Right cardiac atrium (tissue), 5 donors: ENCODE results near the gene NDE1. TPM values are rescaled to one million over a fixed set of nuclear protein-coding genes. Genes with fewer than 3 reads are reported as not detected.

Experiments used
- ATAC-seq, 2 donors: fragments of 200-7000 bp; cut with Tn5 transposase; one replicate each; pipeline versions ENCODE4 v1.8.0 to v1.9.1; 2020; ENCODE audit warnings: moderate library complexity in 2 of 2, mild to moderate bottlenecking in 1 of 2
- DNase-seq, 3 donors: peaks; one replicate each; pipeline ENCODE4 v3.0.0-alpha.2; 2020
- H3K27ac ChIP-seq: one replicate; pipeline ENCODE4 v1.5.1; 2013; ENCODE audit warnings: mild to moderate bottlenecking, low read length, control low read depth, moderate library complexity
- H3K27me3 ChIP-seq: one replicate; pipeline ENCODE4 v1.6.1; 2013; ENCODE audit not compliant: control insufficient read depth, insufficient read depth
- H3K4me1 ChIP-seq: one replicate; pipeline ENCODE4 v1.6.1; 2013; ENCODE audit warnings: low read length; ENCODE audit not compliant: control insufficient read depth, insufficient read depth
- H3K4me3 ChIP-seq: one replicate; pipeline ENCODE4 v1.5.1; 2013; ENCODE audit warnings: low read length, control low read depth
- H3K9me3 ChIP-seq: one replicate; pipeline ENCODE4 v1.6.1; 2013; ENCODE audit warnings: low read length; ENCODE audit not compliant: control insufficient read depth
- WGBS: extraction: QIAGEN DNeasy Blood & Tissue Kit; methylation state at CpG from one replicate; pipeline ENCODE4 v1.1.7; 2013; 5-methylcytosine and 5-hydroxymethylcytosine counted together
- intact Hi-C, 4 donors: fragments of 100-400 bp; cut with DNase I; formaldehyde crosslinking; loops; one replicate each; pipeline versions ENCODE4 v1.11.0 to v1.14.0; 2022 to 2023
- polyA plus RNA-seq: library from polyadenylated mRNA; stranded (reverse); fragments of 200-250 nt; gene quantifications from one replicate; pipeline ENCODE4 v1.2.3, GENCODE V29; 2013
- total RNA-seq, 4 donors: library from RNA; stranded (reverse); fragmentation: NEBNext Ultra II Directional; extraction: Animal tissue kit (Norgen Biotek cat#: 25700); gene quantifications; one replicate each; pipeline ENCODE4 v1.2.1, GENCODE V29; 2021
- donor health status: healthy with polysubstance abuse.
- donor health status: DM: no; HTN: yes; CAD: no.
- donor health status: DM: no; HTN: no; CAD: no.
- donor health status: DM: no; HTN: yes; CAD: no; lungs with severe emphysema.
- donor health status: DM: yes; HTN: yes; CAD: no.

The NDE1 gene
- total and polyA plus RNA-seq, 5 donors = 8.6 to 23.9 (median 16.5) TPM

GRCh38 chr16:15701975-15702970, 52.2 kb downstream of the NDE1 start:
- ATAC-seq = no peak
- H3K4me1 ChIP-seq = no peaks in the 10 kb centered on the region
- intact Hi-C loops = loop anchor here in 3 of 4 donors (10.0 kb wide), 3 partner anchors 47 to 277 kb away; partner anchors contain the start of gene NDE1 (in 1 of the 3)
- H3K9me3 ChIP-seq = no peaks in the 10 kb centered on the region
- 83% methylated on average over 11 of the region's 11 CpGs for WGBS
- no peak for DNase-seq
- H3K27me3 ChIP-seq = no peaks in the 10 kb centered on the region
- no peak overlapping the region for H3K27ac ChIP-seq
- H3K4me3 ChIP-seq = no peak overlapping the region

- H3K27ac ChIP-seq = no peak overlapping the region
Measured at GRCh38 chr16:15703029-15703736, 53.1 kb downstream of the NDE1 start.

GRCh38 chr16:15704545-15704987, 54.5 kb downstream of the NDE1 start:
- peak; percentile 69 to 78 for ATAC-seq
- WGBS = 60% methylated on average over 8 of the region's 8 CpGs
- Histone ChIP-seq H3K27me3 (no peaks in the 10 kb centered on the region), H3K4me1 (no peaks in the 10 kb centered on the region), H3K9me3 (no peaks in the 10 kb centered on the region), H3K4me3 (no peak overlapping the region), H3K27ac (no peak overlapping the region)
- peak; percentile 72 to 87 (median 84) for DNase-seq
- intact Hi-C loops = loop anchor here in 3 of 4 donors (10.0 kb wide), 3 partner anchors 50 to 280 kb away; partner anchors contain the start of gene NDE1 (in 1 of the 3)

More at GRCh38 chr16:15703029-15703736, 53.1 kb downstream of the NDE1 start:
- no peak for DNase-seq
- no peak for ATAC-seq
- H3K4me3 ChIP-seq = no peak overlapping the region
- no peaks in the 10 kb centered on the region for H3K27me3 ChIP-seq
- intact Hi-C loops = loop anchor here in 3 of 4 donors (10.0 kb wide), 3 partner anchors 48 to 278 kb away; partner anchors contain the start of gene NDE1 (in 1 of the 3)
- H3K9me3 ChIP-seq = no peaks in the 10 kb centered on the region
- 78% methylated on average over 14 of the region's 14 CpGs for WGBS
- H3K4me1 ChIP-seq = no peaks in the 10 kb centered on the region

- intact Hi-C loops = loop anchor here in 3 of 4 donors (10.0 kb wide), 3 partner anchors 50 to 280 kb away; partner anchors contain the start of gene NDE1 (in 1 of the 3)
- ATAC-seq (peak in 1 of 2 donors; percentile 5), DNase-seq (no peak)
- Histone ChIP-seq H3K4me1 (no peaks in the 10 kb centered on the region), H3K4me3 (no peak overlapping the region), H3K27me3 (no peaks in the 10 kb centered on the region), H3K27ac (no peak overlapping the region), H3K9me3 (no peaks in the 10 kb centered on the region)
- 75% methylated on average over 8 of the region's 8 CpGs for WGBS
Measured at GRCh38 chr16:15705064-15705565, 55.1 kb downstream of the NDE1 start.

GRCh38 chr16:15707332-15707731, 57.3 kb downstream of the NDE1 start:
- DNase-seq (no peak), ATAC-seq (no peak)
- Histone ChIP-seq H3K4me3 (no peak overlapping the region), H3K9me3 (no peaks in the 10 kb centered on the region), H3K27ac (no peak overlapping the region), H3K4me1 (no peaks in the 10 kb centered on the region), H3K27me3 (no peaks in the 10 kb centered on the region)
- intact Hi-C loops = loop anchor here in 3 of 4 donors (10.0 kb wide), 3 partner anchors 53 to 283 kb away; partner anchors contain the start of gene NDE1 (in 1 of the 3)
- WGBS = 91% methylated on average over 3 of the region's 3 CpGs

- no peak overlapping the region for H3K27ac ChIP-seq
- ATAC-seq (no peak), DNase-seq (no peak)
- no peaks in the 10 kb centered on the region for H3K9me3 ChIP-seq
- WGBS = 56% methylated on average over 12 of the region's 12 CpGs
- H3K4me3 ChIP-seq = no peak overlapping the region
- intact Hi-C loops = loop anchor here in 3 of 4 donors (10.0 kb wide), 3 partner anchors 53 to 283 kb away; partner anchors contain the start of gene NDE1 (in 1 of the 3)
- H3K4me1 ChIP-seq = no peaks in the 10 kb centered on the region
- no peaks in the 10 kb centered on the region for H3K27me3 ChIP-seq
Measured at GRCh38 chr16:15708096-15708495, 58.1 kb downstream of the NDE1 start.

GRCh38 chr16:15708997-15709396, 59.0 kb downstream of the NDE1 start:
- H3K4me3 ChIP-seq = no peak overlapping the region
- intact Hi-C loops = loop anchor here in 3 of 4 donors (10.0 kb wide), 3 partner anchors 54 to 284 kb away; partner anchors contain the start of gene NDE1 (in 1 of the 3)
- H3K4me1 ChIP-seq = no peaks in the 10 kb centered on the region
- no peak for DNase-seq
- H3K9me3 ChIP-seq = no peaks in the 10 kb centered on the region
- ATAC-seq = no peak
- H3K27ac ChIP-seq = no peak overlapping the region
- WGBS = 89% methylated on average over 7 of the region's 7 CpGs
- H3K27me3 ChIP-seq = no peaks in the 10 kb centered on the region

GRCh38 chr16:15714393-15715172, 64.5 kb downstream of the NDE1 start:
- intact Hi-C loops = no loop called here
- H3K4me3 ChIP-seq = no peak overlapping the region
- H3K4me1 ChIP-seq = no peaks in the 10 kb centered on the region
- ATAC-seq (peak in 1 of 2 donors; percentile 5), DNase-seq (no peak)
- H3K27me3 ChIP-seq = no peaks in the 10 kb centered on the region
- no peaks in the 10 kb centered on the region for H3K9me3 ChIP-seq
- H3K27ac ChIP-seq = no peak overlapping the region
- WGBS = 92% methylated on average over 29 of the region's 29 CpGs

- Histone ChIP-seq H3K27ac (no peak overlapping the region), H3K27me3 (no peaks in the 10 kb centered on the region), H3K9me3 (no peaks in the 10 kb centered on the region), H3K4me1 (no peaks in the 10 kb centered on the region), H3K4me3 (no peak overlapping the region)
- intact Hi-C loops = no loop called here
- ATAC-seq (no peak), DNase-seq (no peak)
- WGBS = 92% methylated on average over 5 of the region's 5 CpGs
Measured at GRCh38 chr16:15715221-15715620, 65.2 kb downstream of the NDE1 start.
